Uterus (tissue), 2 donors: ENCODE measurements around the gene SMAD1.

Source experiments
- CTCF ChIP-seq, 4 experiments: fragments of 200-600 bp in 2 of 4; fragments of 450-650 bp in 2 of 4; sonication (generic) in 2 of 4; IDR thresholded peaks; one replicate each; pipeline ENCODE4 v1.5.1; 2016 to 2019; ENCODE audit warnings: antibody characterized with exemption in 4 of 4, mild to moderate bottlenecking in 2 of 4, moderate library complexity in 1 of 4
- POLR2A ChIP-seq, 2 donors: fragments of 450-650 bp; IDR thresholded peaks; one replicate each; pipeline ENCODE4 v1.6.1; 2016; ENCODE audit warnings: antibody characterized with exemption in 2 of 2, mild to moderate bottlenecking in 1 of 2, moderate library complexity in 1 of 2

- TF ChIP-seq CTCF (IDR thresholded peaks at IDR 0.05): no peak
- TF ChIP-seq POLR2A (IDR thresholded peaks at IDR 0.05): no peak
These were observed 108.5 kb downstream of the SMAD1 start for GRCh38 chr4:145589916-145590702.
